ENCODE measurements around the gene PSEN1.

The PSEN1 gene

DNA sequence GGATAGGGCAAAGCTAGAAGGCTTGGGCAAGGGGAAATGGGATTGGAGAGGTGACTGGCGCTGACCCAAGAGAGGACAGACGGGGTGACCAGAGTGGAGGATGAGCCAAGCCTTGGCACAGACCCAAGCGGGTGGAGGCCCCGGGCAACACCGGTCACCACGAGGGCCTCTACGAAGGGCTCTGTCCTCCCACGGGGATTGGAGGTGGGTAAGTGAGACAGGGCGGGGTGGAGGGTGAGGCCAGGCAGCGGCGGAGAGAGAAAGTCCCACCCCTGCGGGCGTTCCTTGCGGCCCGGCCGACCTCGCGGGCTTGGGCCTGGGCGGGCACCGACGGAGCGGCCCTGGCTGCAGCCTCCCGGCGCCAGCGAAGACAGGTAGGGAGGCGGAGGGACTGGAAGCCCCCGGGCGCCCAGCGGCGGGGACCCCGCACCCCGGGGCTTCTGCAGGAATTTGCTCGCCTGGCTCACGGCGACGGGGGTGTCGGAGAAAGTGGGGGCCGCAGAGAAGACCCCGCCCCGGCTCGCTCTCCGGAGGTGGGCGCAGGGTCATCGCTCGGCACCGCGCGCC lies 101.0 kb downstream of the PSEN1 start, which contains the start of gene PAPLN:
TSS of gene PAPLN (plus strand) at position 288 of the 567 bp plus-strand sequence. CDS start 2,273 bp downstream, outside the sequence.
- H3K4me3 ChIP-seq (replicated peaks; ENCODE audit: insufficient read depth, low read length), result peak within 1 kb of the TSS; percentile 27
- no peak within 1 kb of the TSS for H3K27ac ChIP-seq (replicated peaks)
- DNase-seq (ENCODE audit: low read depth in 1 of 2, low spot score in 1 of 2), result no peak
- H3K27me3 ChIP-seq (ENCODE audit: insufficient read depth, poor library complexity, severe bottlenecking), result peaks cover 14% of the 10 kb centered on the region
- no peak for TF ChIP-seq GABPA (IDR thresholded peaks at IDR 0.05; ENCODE audit: low read depth)
- TF ChIP-seq POLR2AphosphoS5 (IDR thresholded peaks at IDR 0.05; ENCODE audit: low read depth), result no peak
- TF ChIP-seq, protein P1, sequence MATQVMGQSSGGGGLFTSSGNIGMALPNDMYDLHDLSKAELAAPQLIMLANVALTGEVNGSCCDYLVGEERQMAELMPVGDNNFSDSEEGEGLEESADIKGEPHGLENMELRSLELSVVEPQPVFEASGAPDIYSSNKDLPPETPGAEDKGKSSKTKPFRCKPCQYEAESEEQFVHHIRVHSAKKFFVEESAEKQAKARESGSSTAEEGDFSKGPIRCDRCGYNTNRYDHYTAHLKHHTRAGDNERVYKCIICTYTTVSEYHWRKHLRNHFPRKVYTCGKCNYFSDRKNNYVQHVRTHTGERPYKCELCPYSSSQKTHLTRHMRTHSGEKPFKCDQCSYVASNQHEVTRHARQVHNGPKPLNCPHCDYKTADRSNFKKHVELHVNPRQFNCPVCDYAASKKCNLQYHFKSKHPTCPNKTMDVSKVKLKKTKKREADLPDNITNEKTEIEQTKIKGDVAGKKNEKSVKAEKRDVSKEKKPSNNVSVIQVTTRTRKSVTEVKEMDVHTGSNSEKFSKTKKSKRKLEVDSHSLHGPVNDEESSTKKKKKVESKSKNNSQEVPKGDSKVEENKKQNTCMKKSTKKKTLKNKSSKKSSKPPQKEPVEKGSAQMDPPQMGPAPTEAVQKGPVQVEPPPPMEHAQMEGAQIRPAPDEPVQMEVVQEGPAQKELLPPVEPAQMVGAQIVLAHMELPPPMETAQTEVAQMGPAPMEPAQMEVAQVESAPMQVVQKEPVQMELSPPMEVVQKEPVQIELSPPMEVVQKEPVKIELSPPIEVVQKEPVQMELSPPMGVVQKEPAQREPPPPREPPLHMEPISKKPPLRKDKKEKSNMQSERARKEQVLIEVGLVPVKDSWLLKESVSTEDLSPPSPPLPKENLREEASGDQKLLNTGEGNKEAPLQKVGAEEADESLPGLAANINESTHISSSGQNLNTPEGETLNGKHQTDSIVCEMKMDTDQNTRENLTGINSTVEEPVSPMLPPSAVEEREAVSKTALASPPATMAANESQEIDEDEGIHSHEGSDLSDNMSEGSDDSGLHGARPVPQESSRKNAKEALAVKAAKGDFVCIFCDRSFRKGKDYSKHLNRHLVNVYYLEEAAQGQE (IDR thresholded peaks at IDR 0.05; ENCODE audit: insufficient replicate concordance, low read depth), result no peak
- no peak for TF ChIP-seq SPI1 (IDR thresholded peaks at IDR 0.05; ENCODE audit: borderline replicate concordance, low read depth)
- TF ChIP-seq, protein P2, sequence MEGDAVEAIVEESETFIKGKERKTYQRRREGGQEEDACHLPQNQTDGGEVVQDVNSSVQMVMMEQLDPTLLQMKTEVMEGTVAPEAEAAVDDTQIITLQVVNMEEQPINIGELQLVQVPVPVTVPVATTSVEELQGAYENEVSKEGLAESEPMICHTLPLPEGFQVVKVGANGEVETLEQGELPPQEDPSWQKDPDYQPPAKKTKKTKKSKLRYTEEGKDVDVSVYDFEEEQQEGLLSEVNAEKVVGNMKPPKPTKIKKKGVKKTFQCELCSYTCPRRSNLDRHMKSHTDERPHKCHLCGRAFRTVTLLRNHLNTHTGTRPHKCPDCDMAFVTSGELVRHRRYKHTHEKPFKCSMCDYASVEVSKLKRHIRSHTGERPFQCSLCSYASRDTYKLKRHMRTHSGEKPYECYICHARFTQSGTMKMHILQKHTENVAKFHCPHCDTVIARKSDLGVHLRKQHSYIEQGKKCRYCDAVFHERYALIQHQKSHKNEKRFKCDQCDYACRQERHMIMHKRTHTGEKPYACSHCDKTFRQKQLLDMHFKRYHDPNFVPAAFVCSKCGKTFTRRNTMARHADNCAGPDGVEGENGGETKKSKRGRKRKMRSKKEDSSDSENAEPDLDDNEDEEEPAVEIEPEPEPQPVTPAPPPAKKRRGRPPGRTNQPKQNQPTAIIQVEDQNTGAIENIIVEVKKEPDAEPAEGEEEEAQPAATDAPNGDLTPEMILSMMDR (IDR thresholded peaks at IDR 0.05; ENCODE audit: insufficient read depth, low read length), result no peak

DNA sequence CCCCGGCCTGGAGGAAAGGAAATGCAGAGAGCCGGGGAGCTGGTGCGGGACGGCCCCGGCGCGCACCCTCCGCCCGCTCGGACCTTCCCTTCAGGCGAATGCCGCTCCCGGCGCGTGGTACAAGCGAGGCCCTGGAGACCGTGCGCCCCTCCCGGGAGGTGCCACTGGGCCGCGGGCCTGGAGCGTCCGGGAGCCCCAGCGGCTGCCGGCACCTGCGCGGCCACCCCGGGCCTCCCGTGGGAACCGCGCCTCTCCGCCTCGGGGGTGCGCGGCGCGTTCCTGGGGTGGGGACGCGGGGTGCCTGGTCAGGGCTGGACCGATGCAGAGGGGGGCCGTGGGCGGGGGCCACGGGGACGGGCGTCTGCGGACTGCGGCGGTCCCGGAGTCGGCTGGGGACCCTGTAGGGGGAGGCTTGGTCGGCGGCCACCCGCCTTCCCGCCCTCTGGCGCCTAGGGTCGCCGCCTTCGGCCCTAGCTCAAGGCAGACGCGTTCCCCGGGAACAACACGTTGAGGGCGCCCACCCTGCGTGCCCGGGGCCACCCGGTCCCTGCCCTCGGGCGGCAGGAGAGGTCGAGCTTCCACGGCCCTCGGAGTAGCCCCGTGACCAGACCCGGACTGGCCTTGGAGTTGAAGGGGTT lies 101.6 kb downstream of the PSEN1 start:
- TF ChIP-seq GABPA (IDR thresholded peaks at IDR 0.05; ENCODE audit: low read depth) (no peak), POLR2AphosphoS5 (IDR thresholded peaks at IDR 0.05; ENCODE audit: low read depth) (no peak), SPI1 (IDR thresholded peaks at IDR 0.05; ENCODE audit: borderline replicate concordance, low read depth) (no peak)
- TF ChIP-seq, protein P1 (IDR thresholded peaks at IDR 0.05; ENCODE audit: insufficient replicate concordance, low read depth), result no peak
- TF ChIP-seq, protein P2 (IDR thresholded peaks at IDR 0.05; ENCODE audit: insufficient read depth, low read length), result no peak
- peak overlapping the region; percentile 27 for H3K4me3 ChIP-seq (replicated peaks; ENCODE audit: insufficient read depth, low read length)
- H3K27ac ChIP-seq (replicated peaks), result no peak overlapping the region
- DNase-seq (ENCODE audit: low read depth in 1 of 2, low spot score in 1 of 2), result no peak
- peaks cover 14% of the 10 kb centered on the region for H3K27me3 ChIP-seq (ENCODE audit: insufficient read depth, poor library complexity, severe bottlenecking)

DNA sequence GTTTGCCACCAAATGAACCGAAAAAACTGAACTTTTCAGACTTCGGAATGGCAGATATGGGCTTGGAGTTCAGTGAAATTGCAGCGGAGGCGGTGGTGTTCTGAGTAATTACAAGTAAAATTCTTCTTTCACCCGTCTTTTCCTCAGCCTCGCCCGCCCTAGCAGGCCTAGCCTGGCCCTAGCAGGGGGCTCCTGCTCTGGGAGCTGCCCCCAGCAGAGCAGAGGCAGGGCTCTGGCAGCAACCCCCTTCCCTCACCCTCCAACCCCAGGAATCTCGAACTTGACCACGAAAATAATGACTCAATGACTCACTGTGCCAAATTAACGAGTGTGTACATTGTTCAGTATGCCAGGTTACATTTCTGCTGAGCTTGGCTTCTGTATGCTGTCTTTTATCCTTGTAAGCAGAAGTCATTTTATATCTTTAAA lies 102.1 kb downstream of the PSEN1 start:
- H3K27ac ChIP-seq (replicated peaks), result no peak overlapping the region
- H3K4me3 ChIP-seq (replicated peaks; ENCODE audit: insufficient read depth, low read length), result no peak overlapping the region
- TF ChIP-seq GABPA (IDR thresholded peaks at IDR 0.05; ENCODE audit: low read depth), result no peak
- TF ChIP-seq, protein P1 (IDR thresholded peaks at IDR 0.05; ENCODE audit: insufficient replicate concordance, low read depth), result no peak
- no peak for TF ChIP-seq SPI1 (IDR thresholded peaks at IDR 0.05; ENCODE audit: borderline replicate concordance, low read depth)
- TF ChIP-seq POLR2AphosphoS5 (IDR thresholded peaks at IDR 0.05; ENCODE audit: low read depth), result no peak
- TF ChIP-seq, protein P2 (IDR thresholded peaks at IDR 0.05; ENCODE audit: insufficient read depth, low read length), result no peak
- H3K27me3 ChIP-seq (ENCODE audit: insufficient read depth, poor library complexity, severe bottlenecking), result peaks cover 14% of the 10 kb centered on the region
- no peak for DNase-seq (ENCODE audit: low read depth in 1 of 2, low spot score in 1 of 2)

All from HL-60 (cell line).